ENCODE data around the gene UNC79.

UNC79 gene

DNA sequence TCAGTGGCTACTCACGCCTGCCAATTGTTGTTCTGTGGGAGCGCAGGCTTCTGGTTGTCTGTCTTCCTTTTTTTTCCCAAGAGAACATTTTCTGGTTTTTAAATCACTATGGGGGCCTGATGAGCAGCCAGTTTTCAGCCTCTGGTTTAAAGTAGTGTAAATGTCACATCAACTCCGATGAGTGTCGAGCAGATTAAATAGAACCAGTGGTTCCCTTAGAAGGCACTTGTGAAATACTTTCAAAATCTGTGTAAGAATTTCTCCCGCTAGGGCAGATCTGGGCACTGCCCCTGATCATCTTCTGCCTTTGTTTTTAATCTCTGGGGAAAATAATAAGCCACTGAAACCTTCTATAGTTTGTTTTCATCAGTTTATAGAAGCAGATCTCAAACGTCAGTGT lies 227.1 kb downstream of the UNC79 start:
- Histone ChIP-seq H3K4me3 (ENCODE audit: insufficient read length, low read depth) (no peak overlapping the region), H3K9ac (ENCODE audit: insufficient read length, low read depth) (no peak overlapping the region), H3K4me1 (ENCODE audit: insufficient read depth, insufficient read length) (no peaks in the 10 kb centered on the region), H3K36me3 (ENCODE audit: insufficient read depth, insufficient read length, low read length) (no peaks in the 10 kb centered on the region), H3K27me3 (ENCODE audit: insufficient read depth, insufficient read length) (no peaks in the 10 kb centered on the region), H3K9me3 (ENCODE audit: insufficient read depth, low read length) (no peaks in the 10 kb centered on the region)
- DNase-seq (ENCODE audit: low read depth, low spot score), result no peak
- TF ChIP-seq ZNF274 (IDR thresholded peaks at IDR 0.05; ENCODE audit: low read depth, low read length) (no peak), SUZ12 (IDR thresholded peaks at IDR 0.05; ENCODE audit: extremely low read depth, insufficient read depth, insufficient read length) (no peak), YY1 (IDR thresholded peaks at IDR 0.05; ENCODE audit: insufficient read depth, insufficient read length) (no peak)

DNA sequence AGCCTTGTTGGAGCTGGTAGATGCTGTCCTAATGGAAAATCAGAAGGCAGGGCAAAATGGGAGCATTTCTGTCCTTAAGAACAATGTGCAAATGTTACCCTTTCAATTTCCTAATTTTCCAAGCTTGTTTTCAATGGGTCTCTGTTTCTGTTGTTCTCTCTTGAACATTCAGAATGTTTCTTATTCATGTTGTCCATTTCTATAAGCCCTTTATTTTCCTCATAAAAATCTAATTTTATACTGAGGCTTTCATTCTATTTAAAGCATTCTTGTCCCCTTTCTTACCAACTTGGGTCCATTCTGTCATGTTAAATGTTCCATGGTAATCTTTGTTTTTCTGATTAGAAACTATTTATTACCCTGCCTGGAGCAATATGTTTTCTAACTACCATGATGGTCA lies 232.6 kb downstream of the UNC79 start:
- H3K27me3 ChIP-seq (ENCODE audit: insufficient read depth, insufficient read length), result no peaks in the 10 kb centered on the region
- H3K9me3 ChIP-seq (ENCODE audit: insufficient read depth, low read length), result peaks cover 28% of the 10 kb centered on the region
- H3K9ac ChIP-seq (ENCODE audit: insufficient read length, low read depth), result no peak overlapping the region
- TF ChIP-seq SUZ12 (IDR thresholded peaks at IDR 0.05; ENCODE audit: extremely low read depth, insufficient read depth, insufficient read length) (no peak), YY1 (IDR thresholded peaks at IDR 0.05; ENCODE audit: insufficient read depth, insufficient read length) (no peak), ZNF274 (IDR thresholded peaks at IDR 0.05; ENCODE audit: low read depth, low read length) (no peak)
- no peaks in the 10 kb centered on the region for H3K4me1 ChIP-seq (ENCODE audit: insufficient read depth, insufficient read length)
- no peak overlapping the region for H3K4me3 ChIP-seq (ENCODE audit: insufficient read length, low read depth)
- DNase-seq (ENCODE audit: low read depth, low spot score), result no peak
- no peaks in the 10 kb centered on the region for H3K36me3 ChIP-seq (ENCODE audit: insufficient read depth, insufficient read length, low read length)

GRCh38 chr14:93665169-93665568 lies 234.4 kb downstream of the UNC79 start:
- Histone ChIP-seq H3K4me1 (ENCODE audit: insufficient read depth, insufficient read length) (no peaks in the 10 kb centered on the region), H3K9ac (ENCODE audit: insufficient read length, low read depth) (no peak overlapping the region), H3K36me3 (ENCODE audit: insufficient read depth, insufficient read length, low read length) (no peaks in the 10 kb centered on the region), H3K4me3 (ENCODE audit: insufficient read length, low read depth) (no peak overlapping the region), H3K9me3 (ENCODE audit: insufficient read depth, low read length) (peaks cover 28% of the 10 kb centered on the region), H3K27me3 (ENCODE audit: insufficient read depth, insufficient read length) (no peaks in the 10 kb centered on the region)
- TF ChIP-seq ZNF274 (IDR thresholded peaks at IDR 0.05; ENCODE audit: low read depth, low read length), result no peak
- TF ChIP-seq SUZ12 (IDR thresholded peaks at IDR 0.05; ENCODE audit: extremely low read depth, insufficient read depth, insufficient read length), result no peak
- no peak for TF ChIP-seq YY1 (IDR thresholded peaks at IDR 0.05; ENCODE audit: insufficient read depth, insufficient read length)
- DNase-seq (ENCODE audit: low read depth, low spot score), result no peak

DNA sequence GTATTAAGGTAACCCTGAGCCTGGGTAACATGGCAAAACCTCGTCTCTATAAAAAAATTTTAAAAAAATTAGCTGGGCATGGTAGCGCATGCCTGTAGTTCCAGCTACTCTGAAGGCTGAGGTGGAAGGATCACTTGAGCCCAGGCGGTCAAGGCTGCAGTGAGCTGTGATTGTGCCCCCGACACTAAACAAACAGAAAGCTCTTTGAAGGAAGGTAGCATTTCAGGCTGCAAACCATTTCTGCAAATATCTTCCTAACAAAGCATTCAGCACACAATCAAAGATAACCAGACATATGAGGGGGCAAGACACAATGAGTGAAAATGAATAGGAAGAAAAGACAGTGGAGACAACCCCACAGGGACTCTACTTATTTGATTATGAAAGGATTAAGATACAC lies 238.9 kb downstream of the UNC79 start:
- DNase-seq (ENCODE audit: low read depth, low spot score), result no peak
- Histone ChIP-seq H3K9me3 (ENCODE audit: insufficient read depth, low read length) (peaks cover 17% of the 10 kb centered on the region), H3K27me3 (ENCODE audit: insufficient read depth, insufficient read length) (no peaks in the 10 kb centered on the region), H3K36me3 (ENCODE audit: insufficient read depth, insufficient read length, low read length) (no peaks in the 10 kb centered on the region), H3K4me1 (ENCODE audit: insufficient read depth, insufficient read length) (no peaks in the 10 kb centered on the region), H3K4me3 (ENCODE audit: insufficient read length, low read depth) (no peak overlapping the region), H3K9ac (ENCODE audit: insufficient read length, low read depth) (no peak overlapping the region)
- TF ChIP-seq YY1 (IDR thresholded peaks at IDR 0.05; ENCODE audit: insufficient read depth, insufficient read length) (no peak), ZNF274 (IDR thresholded peaks at IDR 0.05; ENCODE audit: low read depth, low read length) (no peak), SUZ12 (IDR thresholded peaks at IDR 0.05; ENCODE audit: extremely low read depth, insufficient read depth, insufficient read length) (no peak)

GRCh38 chr14:93674343-93674742 lies 243.6 kb downstream of the UNC79 start:
- no peaks in the 10 kb centered on the region for H3K36me3 ChIP-seq (ENCODE audit: insufficient read depth, insufficient read length, low read length)
- H3K9ac ChIP-seq (ENCODE audit: insufficient read length, low read depth), result no peak overlapping the region
- H3K9me3 ChIP-seq (ENCODE audit: insufficient read depth, low read length), result no peaks in the 10 kb centered on the region
- H3K4me1 ChIP-seq (ENCODE audit: insufficient read depth, insufficient read length), result no peaks in the 10 kb centered on the region
- no peak for TF ChIP-seq YY1 (IDR thresholded peaks at IDR 0.05; ENCODE audit: insufficient read depth, insufficient read length)
- TF ChIP-seq ZNF274 (IDR thresholded peaks at IDR 0.05; ENCODE audit: low read depth, low read length), result no peak
- TF ChIP-seq SUZ12 (IDR thresholded peaks at IDR 0.05; ENCODE audit: extremely low read depth, insufficient read depth, insufficient read length), result no peak
- no peak for DNase-seq (ENCODE audit: low read depth, low spot score)
- H3K4me3 ChIP-seq (ENCODE audit: insufficient read length, low read depth), result no peak overlapping the region
- H3K27me3 ChIP-seq (ENCODE audit: insufficient read depth, insufficient read length), result no peaks in the 10 kb centered on the region

DNA sequence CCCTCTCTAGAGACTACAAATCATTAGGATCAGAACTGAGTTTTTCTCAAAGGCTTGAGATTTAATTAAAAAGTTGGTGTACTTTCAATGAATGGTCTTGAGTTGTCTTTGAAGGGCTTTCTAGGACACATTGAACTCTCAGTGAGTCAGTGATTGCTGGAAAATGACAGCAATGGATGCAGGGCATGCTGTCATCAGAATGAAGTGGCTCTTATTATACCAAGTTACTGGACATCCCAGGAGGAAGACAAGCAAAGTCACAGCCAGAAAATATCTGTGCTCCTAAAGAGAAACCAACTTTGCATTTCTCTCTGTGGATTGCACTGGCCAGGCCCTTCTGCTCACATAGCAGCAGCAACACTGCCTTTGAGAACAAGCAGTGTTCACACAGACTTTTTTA lies 244.9 kb downstream of the UNC79 start:
- no peak overlapping the region for H3K4me3 ChIP-seq (ENCODE audit: insufficient read length, low read depth)
- no peaks in the 10 kb centered on the region for H3K4me1 ChIP-seq (ENCODE audit: insufficient read depth, insufficient read length)
- H3K9me3 ChIP-seq (ENCODE audit: insufficient read depth, low read length), result no peaks in the 10 kb centered on the region
- TF ChIP-seq ZNF274 (IDR thresholded peaks at IDR 0.05; ENCODE audit: low read depth, low read length) (no peak), YY1 (IDR thresholded peaks at IDR 0.05; ENCODE audit: insufficient read depth, insufficient read length) (no peak), SUZ12 (IDR thresholded peaks at IDR 0.05; ENCODE audit: extremely low read depth, insufficient read depth, insufficient read length) (no peak)
- H3K36me3 ChIP-seq (ENCODE audit: insufficient read depth, insufficient read length, low read length), result no peaks in the 10 kb centered on the region
- DNase-seq (ENCODE audit: low read depth, low spot score), result no peak
- H3K27me3 ChIP-seq (ENCODE audit: insufficient read depth, insufficient read length), result no peaks in the 10 kb centered on the region
- no peak overlapping the region for H3K9ac ChIP-seq (ENCODE audit: insufficient read length, low read depth)

- H3K36me3 ChIP-seq (ENCODE audit: insufficient read depth, insufficient read length, low read length), result no peaks in the 10 kb centered on the region
- TF ChIP-seq SUZ12 (IDR thresholded peaks at IDR 0.05; ENCODE audit: extremely low read depth, insufficient read depth, insufficient read length) (no peak), YY1 (IDR thresholded peaks at IDR 0.05; ENCODE audit: insufficient read depth, insufficient read length) (no peak), ZNF274 (IDR thresholded peaks at IDR 0.05; ENCODE audit: low read depth, low read length) (no peak)
- no peak overlapping the region for H3K9ac ChIP-seq (ENCODE audit: insufficient read length, low read depth)
- H3K4me1 ChIP-seq (ENCODE audit: insufficient read depth, insufficient read length), result no peaks in the 10 kb centered on the region
- no peak for DNase-seq (ENCODE audit: low read depth, low spot score)
- H3K9me3 ChIP-seq (ENCODE audit: insufficient read depth, low read length), result no peaks in the 10 kb centered on the region
- no peaks in the 10 kb centered on the region for H3K27me3 ChIP-seq (ENCODE audit: insufficient read depth, insufficient read length)
- no peak overlapping the region for H3K4me3 ChIP-seq (ENCODE audit: insufficient read length, low read depth)
These were observed 245.7 kb downstream of the UNC79 start for GRCh38 chr14:93676416-93676958.
